Measurements from ENCODE around the gene TPRX2.

- TF ChIP-seq EZH2 (IDR thresholded peaks at IDR 0.05; ENCODE audit: low read length, missing control alignments) = no peak
- no peak for TF ChIP-seq CTCF (conservative IDR thresholded peaks at IDR 0.05 in 1 of 2, IDR thresholded peaks at IDR 0.05 in 1 of 2; ENCODE audit: low read depth in 1 of 2, low read length in 2 of 2)
Measured at GRCh38 chr19:47885067-47885463, 26.0 kb downstream of the TPRX2 start.
